Stomach (tissue), 4 donors: Measurements from ENCODE around the gene DPYD.

Experiments
- CTCF ChIP-seq, 7 experiments: fragments of 450-650 bp in 4 of 7; fragments of 200-600 bp in 3 of 7; sonication (generic) in 3 of 7; IDR thresholded peaks; one replicate each; pipeline ENCODE4 v1.5.1; 2016 to 2019; ENCODE audit warnings: antibody characterized with exemption in 7 of 7, control low read depth in 2 of 7, mild to moderate bottlenecking in 1 of 7
- EP300 ChIP-seq: sonication (generic); formaldehyde crosslinking; IDR thresholded peaks from one replicate; pipeline ENCODE4 v1.6.1; 2017; ENCODE audit warnings: antibody characterized with exemption
- POLR2A ChIP-seq, 4 donors: fragments of 450-650 bp; IDR thresholded peaks; one replicate each; pipeline ENCODE4 v1.6.1; 2016; ENCODE audit warnings: antibody characterized with exemption in 4 of 4, control low read depth in 2 of 4, mild to moderate bottlenecking in 1 of 4, moderate library complexity in 1 of 4
- POLR2AphosphoS5 ChIP-seq, 3 donors: sonication (generic); formaldehyde crosslinking; IDR thresholded peaks; one replicate each; pipeline ENCODE4 v1.6.1; 2016; ENCODE audit warnings: antibody characterized with exemption in 3 of 3

- no peak for TF ChIP-seq CTCF (IDR thresholded peaks at IDR 0.05)
- no peak for TF ChIP-seq EP300
- no peak for TF ChIP-seq POLR2AphosphoS5 (IDR thresholded peaks at IDR 0.05)
- TF ChIP-seq POLR2A (IDR thresholded peaks at IDR 0.05) = no peak
Measured at GRCh38 chr1:97038410-97038809, 882.4 kb downstream of the DPYD start.
